AG04450 (cell line): ENCODE results near the gene SAP130. TPM values are rescaled to one million over a fixed set of nuclear protein-coding genes. Genes with fewer than 3 reads are reported as not detected.
"Not testable (repeated sequence)": the region's sequence is repeated elsewhere in the genome, so short reads cannot be mapped to it uniquely, and the experiment has no call there.

Source experiments
- CTCF ChIA-PET: fragments of 300-600, 350-600 bp; formaldehyde crosslinking; extraction: SDS; loops from one replicate; lab custom pipeline; 2022; ENCODE audit warnings: antibody characterized with exemption, inconsistent platforms; lab: Charles Lee
- POLR2A ChIA-PET: fragments of 350-600 bp; formaldehyde crosslinking; extraction: SDS; loops from one replicate; lab custom pipeline; 2021; ENCODE audit warnings: antibody characterized with exemption, inconsistent platforms; lab: Yijun Ruan, JAX
- DNase-seq: peaks from one replicate; pipeline ENCODE4 v3.0.0-alpha.2; 2011; ENCODE audit warnings: low read depth, low spot score
- H3K27ac ChIP-seq: one replicate; pipeline ENCODE4 v1.5.1; 2012; ENCODE audit warnings: low read depth, low read length, control low read depth
- H3K27me3 ChIP-seq: one replicate; pipeline ENCODE4 v1.6.0; 2012; ENCODE audit warnings: low read length; ENCODE audit not compliant: control insufficient read depth, insufficient read depth
- H3K4me3 ChIP-seq: 2 replicates; pipeline ENCODE4 v1.5.1; 2011; ENCODE audit warnings: mild to moderate bottlenecking, low read depth, low read length, control low read depth
- H3K9me3 ChIP-seq: 2 replicates; pipeline ENCODE4 v1.5.1; 2012; ENCODE audit warnings: low read length; ENCODE audit not compliant: control insufficient read depth, insufficient read depth
- polyA plus RNA-seq: library from polyadenylated mRNA; depleted of rRNA; stranded (reverse); fragments of >200 nt; gene quantifications from 2 replicates; pipeline ENCODE4 v1.2.3, GENCODE V29; 2011
- TF ChIP-seq, protein P1 (sequence below): IDR thresholded peaks from 2 replicates; pipeline ENCODE4 v1.5.1; 2011; ENCODE audit warnings: low read depth, low read length, control low read depth, inconsistent platforms

Gene SAP130
- polyA plus RNA-seq, 1 experiment, result 13.3 TPM

DNA sequence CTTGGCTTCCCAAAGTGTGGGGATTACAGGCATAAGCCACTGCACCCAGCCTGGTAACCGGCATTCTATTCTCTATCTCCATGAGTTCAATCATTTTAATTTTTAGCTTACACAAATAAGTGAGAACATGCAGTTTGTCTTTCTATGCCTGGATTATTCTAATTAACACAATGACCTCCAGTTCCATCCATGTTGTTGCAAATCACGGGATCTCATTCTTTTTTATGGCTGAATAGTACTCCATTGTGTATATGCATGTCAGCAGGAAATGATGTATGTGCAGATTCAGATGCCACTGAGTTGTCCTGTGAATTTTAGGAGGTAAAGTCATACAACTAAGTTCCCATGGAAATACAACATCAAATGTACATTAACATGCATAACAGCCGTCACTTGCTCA is 117.4 kb downstream of the SAP130 start:
- TF ChIP-seq, protein P1, sequence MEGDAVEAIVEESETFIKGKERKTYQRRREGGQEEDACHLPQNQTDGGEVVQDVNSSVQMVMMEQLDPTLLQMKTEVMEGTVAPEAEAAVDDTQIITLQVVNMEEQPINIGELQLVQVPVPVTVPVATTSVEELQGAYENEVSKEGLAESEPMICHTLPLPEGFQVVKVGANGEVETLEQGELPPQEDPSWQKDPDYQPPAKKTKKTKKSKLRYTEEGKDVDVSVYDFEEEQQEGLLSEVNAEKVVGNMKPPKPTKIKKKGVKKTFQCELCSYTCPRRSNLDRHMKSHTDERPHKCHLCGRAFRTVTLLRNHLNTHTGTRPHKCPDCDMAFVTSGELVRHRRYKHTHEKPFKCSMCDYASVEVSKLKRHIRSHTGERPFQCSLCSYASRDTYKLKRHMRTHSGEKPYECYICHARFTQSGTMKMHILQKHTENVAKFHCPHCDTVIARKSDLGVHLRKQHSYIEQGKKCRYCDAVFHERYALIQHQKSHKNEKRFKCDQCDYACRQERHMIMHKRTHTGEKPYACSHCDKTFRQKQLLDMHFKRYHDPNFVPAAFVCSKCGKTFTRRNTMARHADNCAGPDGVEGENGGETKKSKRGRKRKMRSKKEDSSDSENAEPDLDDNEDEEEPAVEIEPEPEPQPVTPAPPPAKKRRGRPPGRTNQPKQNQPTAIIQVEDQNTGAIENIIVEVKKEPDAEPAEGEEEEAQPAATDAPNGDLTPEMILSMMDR, result no peak

DNA sequence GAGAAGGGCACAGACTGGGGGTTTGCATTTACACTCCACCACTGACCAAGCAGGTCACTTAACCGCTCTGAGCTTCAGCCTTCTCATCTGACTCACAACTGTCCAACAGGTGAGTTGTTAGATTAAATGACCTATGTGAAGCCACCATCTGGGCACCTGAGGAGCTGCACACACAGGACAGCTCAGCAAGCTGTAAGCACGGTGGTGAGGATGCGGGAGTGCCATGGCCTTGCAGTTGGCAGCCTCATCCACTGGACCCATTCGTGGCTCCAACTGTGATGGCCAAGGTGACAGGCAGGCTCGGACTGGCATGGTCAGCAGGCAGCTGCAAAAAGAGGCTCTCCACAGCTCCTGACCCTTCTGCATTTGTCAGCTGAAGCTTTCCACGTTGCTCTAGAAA is 118.8 kb downstream of the SAP130 start:
- H3K27ac ChIP-seq, result no peak overlapping the region
- peaks cover 4% of the 10 kb centered on the region for H3K27me3 ChIP-seq
- TF ChIP-seq, protein P1, result no peak
- H3K4me3 ChIP-seq, result no peak overlapping the region
- no peaks in the 10 kb centered on the region for H3K9me3 ChIP-seq
- no peak for DNase-seq
- POLR2A ChIA-PET, result interaction anchor here (0.7 to 0.8 kb wide), 2 partner anchors 8 to 183 kb away, joined by 4 to 5 read pairs; no protein-coding TSS in a partner anchor
- CTCF ChIA-PET, result interaction anchor here (0.8 kb wide), 1 partner anchor 325 kb away, joined by 5 read pairs; no protein-coding TSS in a partner anchor

More for the DNA sequence above, 117.4 kb downstream of the SAP130 start:
- ChIA-PET POLR2A (no interaction called here), CTCF (no interaction called here)
- no peak for DNase-seq
- H3K27me3 ChIP-seq, result peaks cover under 1% of the 10 kb centered on the region
- H3K27ac ChIP-seq, result no peak overlapping the region
- no peak overlapping the region for H3K4me3 ChIP-seq
- H3K9me3 ChIP-seq, result no peaks in the 10 kb centered on the region

DNA sequence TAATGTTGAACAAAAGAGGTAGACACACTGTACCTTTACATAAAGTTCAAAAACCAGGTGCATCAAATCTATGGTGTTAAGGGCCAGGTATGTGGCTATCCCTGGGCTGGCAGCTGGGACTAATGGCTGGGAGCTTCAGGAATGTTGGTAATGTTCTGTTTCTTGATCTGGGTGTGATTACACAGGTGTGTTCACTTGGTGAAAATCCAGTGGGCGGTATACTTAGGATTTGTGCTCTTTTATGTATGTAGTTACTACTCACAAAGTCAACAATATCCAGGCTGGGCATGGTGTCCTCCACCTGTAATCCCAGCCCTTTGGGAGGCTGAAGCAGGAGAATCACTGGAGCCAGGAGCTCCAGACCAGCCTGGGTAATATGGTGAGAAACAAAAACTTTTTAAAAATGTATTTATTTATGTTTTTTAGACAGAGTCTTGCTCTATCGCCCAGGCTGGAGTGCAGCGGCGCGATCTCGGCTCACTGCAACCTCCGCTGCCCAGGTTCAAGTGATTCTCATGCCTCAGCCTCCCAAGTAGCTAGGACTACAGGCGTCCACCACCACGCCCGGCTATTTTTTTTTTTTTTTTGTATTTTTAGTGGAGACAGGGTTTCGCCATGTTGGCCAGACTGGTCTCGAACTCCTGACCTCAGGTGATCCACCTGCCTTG is 120.0 kb downstream of the SAP130 start:
- POLR2A ChIA-PET, H3K27ac ChIP-seq, H3K4me3 ChIP-seq, CTCF ChIA-PET, DNase-seq, H3K9me3 ChIP-seq, H3K27me3 ChIP-seq: not testable (repeated sequence)

DNA sequence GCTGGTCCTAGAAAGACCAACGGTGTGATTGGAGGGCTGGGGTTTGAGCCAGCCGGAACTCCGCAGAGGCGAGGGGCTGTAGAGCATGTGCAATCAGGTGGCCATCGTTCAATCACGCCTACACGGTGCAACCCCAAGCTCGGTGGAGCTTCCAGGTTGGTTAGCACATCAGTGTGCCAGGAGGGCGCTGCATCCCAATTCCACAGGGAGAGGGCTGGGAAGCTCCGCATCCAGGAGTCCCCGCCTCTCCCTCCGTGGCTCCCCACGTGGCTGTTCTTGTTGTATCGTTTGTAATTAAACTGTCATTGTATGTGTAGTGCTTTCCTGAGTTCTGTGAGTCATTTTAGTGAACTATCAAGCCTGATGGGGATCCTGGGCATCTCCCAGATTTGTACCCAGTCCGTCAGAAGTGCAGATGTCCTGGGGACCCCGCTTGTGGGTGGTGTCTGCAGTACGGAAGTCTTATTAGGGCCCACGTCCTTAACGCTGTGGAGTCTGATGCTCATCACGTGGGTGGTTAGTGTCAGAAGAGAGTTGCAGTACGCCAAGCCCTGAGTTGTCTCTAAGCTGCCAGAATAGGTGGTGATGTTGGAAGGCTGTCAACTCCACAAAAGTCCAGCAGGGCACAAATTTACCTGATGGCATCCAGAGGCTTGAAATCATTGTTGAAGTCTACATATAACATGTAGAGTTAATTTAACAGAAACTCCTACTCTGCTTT is 121.5 kb downstream of the SAP130 start:
- Histone ChIP-seq H3K27me3 (peaks cover 5% of the 10 kb centered on the region), H3K9me3 (no peaks in the 10 kb centered on the region), H3K27ac (no peak overlapping the region), H3K4me3 (no peak overlapping the region)
- CTCF ChIA-PET, result no interaction called here
- DNase-seq, result no peak
- POLR2A ChIA-PET, result no interaction called here
- TF ChIP-seq, protein P1, result no peak

DNA sequence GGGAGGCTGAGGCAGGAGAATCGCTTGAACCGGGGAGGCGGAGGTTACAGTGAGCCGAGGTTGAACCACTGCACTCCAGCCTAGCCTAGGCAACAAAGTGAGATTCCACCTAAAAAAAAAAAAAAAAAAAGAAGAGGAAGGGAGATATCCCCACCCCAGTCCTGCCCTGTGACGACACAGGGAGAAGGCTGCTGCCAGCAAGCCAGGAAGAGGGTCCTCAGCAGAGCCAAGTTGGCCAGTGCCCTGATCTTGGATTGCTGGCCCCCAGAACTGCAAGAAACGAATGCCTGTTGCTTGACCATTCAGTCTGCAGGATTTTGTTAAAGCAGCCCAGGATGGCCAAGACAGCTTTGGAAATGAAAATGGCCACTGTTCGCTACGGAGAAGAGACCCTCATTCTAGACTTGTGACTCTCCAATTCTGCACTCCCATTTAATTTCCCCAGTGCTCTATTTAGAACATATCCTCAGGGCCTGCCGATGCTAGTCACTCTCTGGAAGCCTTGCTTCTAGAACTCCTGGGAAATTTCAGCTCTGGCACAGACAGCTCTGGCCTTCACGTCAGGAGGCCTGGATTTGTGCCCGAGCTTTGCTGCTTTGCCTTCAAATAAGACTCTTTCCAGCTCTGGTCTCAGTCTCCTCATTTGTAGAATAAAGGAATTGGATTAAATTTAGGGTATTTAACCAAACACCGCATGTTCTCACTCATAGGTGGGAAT is 126.4 kb downstream of the SAP130 start:
- TF ChIP-seq, protein P1, result no peak
- DNase-seq, result no peak
- Histone ChIP-seq H3K27ac (no peak overlapping the region), H3K9me3 (no peaks in the 10 kb centered on the region), H3K27me3 (peaks cover 9% of the 10 kb centered on the region), H3K4me3 (no peak overlapping the region)
- ChIA-PET CTCF (no interaction called here), POLR2A (interaction anchor here (1.1 kb wide), 1 partner anchor 8 kb away, joined by 5 read pairs; no protein-coding TSS in a partner anchor)
